Left colon (tissue), 2 donors: ENCODE results near the gene GDPD5. TPM values are rescaled to one million over a fixed set of nuclear protein-coding genes. Genes with fewer than 3 reads are reported as not detected.

Experiments
- ATAC-seq: fragments of 200-7000 bp; cut with Tn5 transposase; one replicate; pipeline ENCODE4 v1.9.1; 2020; ENCODE audit warnings: mild to moderate bottlenecking, moderate library complexity
- DNase-seq, 2 donors: peaks; one replicate each; pipeline ENCODE4 v3.0.0-alpha.2; 2020
- intact Hi-C, 2 donors: fragments of 100-400 bp; cut with DNase I in 1 of 2; cut with micrococcal nuclease in 1 of 2; formaldehyde crosslinking; loops; one replicate each; pipeline versions ENCODE4 v1.11.2 to v1.14.0; 2022; cut with DNase I, micrococcal nuclease
- total RNA-seq, 2 donors: library from RNA; stranded (reverse); fragmentation: NEBNext Ultra II Directional; extraction: Animal tissue kit (Norgen Biotek cat#: 25700); gene quantifications; one replicate each; pipeline ENCODE4 v1.2.1, GENCODE V29; 2021
- donor health status: DM: no; HTN: no; CAD: no.
- donor health status: DM: yes; HTN: yes; CAD: no.

The GDPD5 gene
- total RNA-seq, 2 donors from 2014 or later = 3.3 to 4.0 TPM

- ATAC-seq (no peak), DNase-seq (no peak)
- intact Hi-C loops = no loop called here
These were observed 44.4 kb downstream of the GDPD5 start for GRCh38 chr11:75481223-75481921.

DNA sequence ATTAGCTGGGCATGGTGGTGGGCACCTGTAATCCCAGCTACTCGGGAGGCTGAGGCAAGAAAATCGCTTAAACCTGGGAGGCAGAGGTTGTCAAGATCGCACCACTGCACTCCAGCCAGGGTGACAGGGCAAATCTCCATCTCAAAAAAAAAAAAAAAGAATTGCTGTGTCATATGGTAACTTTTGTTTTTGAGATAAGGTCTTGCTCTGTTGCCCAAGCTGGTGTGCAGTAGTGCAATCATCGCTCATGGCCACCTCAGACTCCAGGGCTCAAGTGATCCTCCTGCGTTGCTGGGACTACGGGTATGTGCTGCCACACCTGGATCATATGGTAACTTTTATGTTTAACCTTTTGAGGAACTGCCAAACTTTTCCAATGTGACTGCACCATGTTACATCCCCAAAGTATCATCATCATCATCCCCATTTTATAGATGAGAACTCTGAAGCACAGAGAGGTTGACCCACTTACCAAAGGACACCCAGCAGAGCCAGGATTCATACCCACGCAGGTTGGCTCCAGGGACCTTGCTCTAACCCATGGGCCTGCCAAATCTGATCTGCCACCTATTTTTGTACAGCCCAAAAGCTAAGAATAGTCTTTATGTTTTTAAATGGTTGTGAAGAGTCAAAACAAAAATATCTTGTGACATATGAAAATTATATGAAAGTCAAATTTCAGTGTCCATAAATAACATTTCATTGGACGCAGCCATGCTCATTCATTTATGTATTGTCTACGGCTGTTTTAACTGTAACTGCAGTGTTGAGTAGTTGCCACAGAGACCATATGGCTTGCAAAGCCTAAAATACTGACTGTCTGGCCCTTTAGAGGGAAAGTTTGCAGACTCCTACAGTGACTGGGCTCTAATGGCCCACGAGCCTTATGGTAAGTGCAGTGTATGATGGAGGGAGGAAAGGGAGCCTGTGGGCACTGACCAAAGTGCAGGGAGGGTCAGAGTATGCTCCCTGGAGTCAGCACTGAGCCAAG lies 45.3 kb downstream of the GDPD5 start:
- ATAC-seq = no peak
- no peak for DNase-seq
- intact Hi-C loops = no loop called here

- no peak for ATAC-seq
- no peak for DNase-seq
- intact Hi-C loops = no loop called here
These were observed 46.1 kb downstream of the GDPD5 start for GRCh38 chr11:75479597-75480145.

DNA sequence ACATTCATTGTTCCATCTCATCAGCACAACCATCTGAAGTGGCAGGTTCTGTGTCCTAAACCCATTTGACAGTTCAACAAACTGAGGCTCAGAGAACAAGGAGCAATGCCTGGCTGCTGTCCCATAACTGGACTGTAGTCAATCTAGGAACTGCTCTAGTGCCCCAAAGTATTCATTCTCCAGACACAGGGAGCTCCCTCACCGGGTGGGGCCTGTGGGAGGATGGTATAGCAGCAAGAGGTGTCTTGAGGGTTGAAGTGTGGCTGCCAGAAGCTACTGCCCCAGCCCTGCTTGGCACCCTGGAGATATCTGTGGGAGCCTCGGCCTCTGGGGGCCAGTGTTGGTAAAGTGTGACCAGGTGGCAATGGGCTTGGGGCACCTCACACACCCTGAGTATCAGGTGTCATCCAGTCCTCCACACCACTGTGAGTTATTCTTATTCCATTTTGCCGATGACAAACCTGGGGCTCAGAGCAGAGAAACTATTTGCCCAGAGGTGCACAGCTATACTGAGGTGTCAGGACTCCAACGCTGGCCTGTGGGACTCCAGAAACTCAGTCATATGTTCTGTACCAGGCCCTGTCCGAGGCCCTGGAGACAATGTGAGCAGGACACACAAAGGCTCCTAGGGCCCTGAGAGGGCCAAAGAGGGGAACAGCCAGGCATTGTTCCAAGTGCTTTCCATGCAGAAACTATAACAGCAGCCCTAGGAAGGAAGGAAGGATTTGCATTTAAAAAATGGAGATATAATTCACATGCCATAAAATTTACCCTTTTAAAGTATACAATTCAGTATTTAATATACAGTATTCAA lies 46.8 kb downstream of the GDPD5 start:
- DNase-seq (no peak), ATAC-seq (no peak)
- intact Hi-C loops = no loop called here

- ATAC-seq = no peak
- no peak for DNase-seq
- intact Hi-C loops = no loop called here
These were observed 48.2 kb downstream of the GDPD5 start for GRCh38 chr11:75477614-75477935.

- DNase-seq (no peak), ATAC-seq (peak; percentile 56)
- intact Hi-C loops = no loop called here
These were observed 48.8 kb downstream of the GDPD5 start for GRCh38 chr11:75476739-75477613.

DNA sequence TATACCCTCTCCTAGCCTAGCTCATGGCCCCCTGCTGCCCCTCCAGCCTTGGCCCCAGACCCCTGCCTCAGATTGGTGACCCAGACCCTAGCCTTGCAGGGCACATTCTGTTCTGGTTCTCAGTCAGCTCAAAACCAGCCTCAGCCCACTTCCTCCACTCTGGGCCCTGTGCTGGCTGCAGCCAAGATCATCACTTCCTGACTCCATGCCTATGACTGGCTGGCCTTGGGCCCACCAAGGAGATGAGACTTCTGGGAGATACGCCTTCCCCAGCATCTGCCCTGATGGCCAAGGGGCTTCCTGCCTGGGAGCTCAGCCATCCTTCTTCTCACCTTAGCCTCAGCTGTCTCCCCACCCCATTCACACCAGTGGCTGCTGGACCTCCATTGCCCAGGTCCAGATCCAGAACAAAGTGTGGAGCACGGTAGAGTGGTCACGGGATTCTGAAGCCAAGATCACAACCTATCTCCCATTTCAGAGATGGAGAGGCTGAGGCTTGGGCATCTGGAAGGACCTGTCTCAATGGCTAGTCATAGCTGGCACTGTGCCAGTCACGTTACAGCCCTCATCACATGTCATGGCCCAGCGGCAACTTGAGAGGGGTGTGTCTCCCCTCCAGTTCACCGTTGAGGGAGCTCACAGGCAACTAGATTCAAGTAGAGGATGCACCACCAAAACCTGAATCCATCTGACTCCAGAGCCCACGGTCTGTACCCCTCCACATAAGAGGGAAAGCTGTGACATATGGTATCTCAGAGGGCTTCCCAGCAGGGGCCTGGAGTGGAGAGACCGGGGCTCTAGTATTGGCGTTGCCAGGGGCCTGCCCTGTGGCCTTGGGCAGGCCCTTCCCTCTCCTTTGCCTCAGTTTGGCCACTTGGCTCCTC lies 49.7 kb downstream of the GDPD5 start:
- intact Hi-C loops = no loop called here
- DNase-seq (peak; percentile 41 to 50), ATAC-seq (peak; percentile 46)

DNA sequence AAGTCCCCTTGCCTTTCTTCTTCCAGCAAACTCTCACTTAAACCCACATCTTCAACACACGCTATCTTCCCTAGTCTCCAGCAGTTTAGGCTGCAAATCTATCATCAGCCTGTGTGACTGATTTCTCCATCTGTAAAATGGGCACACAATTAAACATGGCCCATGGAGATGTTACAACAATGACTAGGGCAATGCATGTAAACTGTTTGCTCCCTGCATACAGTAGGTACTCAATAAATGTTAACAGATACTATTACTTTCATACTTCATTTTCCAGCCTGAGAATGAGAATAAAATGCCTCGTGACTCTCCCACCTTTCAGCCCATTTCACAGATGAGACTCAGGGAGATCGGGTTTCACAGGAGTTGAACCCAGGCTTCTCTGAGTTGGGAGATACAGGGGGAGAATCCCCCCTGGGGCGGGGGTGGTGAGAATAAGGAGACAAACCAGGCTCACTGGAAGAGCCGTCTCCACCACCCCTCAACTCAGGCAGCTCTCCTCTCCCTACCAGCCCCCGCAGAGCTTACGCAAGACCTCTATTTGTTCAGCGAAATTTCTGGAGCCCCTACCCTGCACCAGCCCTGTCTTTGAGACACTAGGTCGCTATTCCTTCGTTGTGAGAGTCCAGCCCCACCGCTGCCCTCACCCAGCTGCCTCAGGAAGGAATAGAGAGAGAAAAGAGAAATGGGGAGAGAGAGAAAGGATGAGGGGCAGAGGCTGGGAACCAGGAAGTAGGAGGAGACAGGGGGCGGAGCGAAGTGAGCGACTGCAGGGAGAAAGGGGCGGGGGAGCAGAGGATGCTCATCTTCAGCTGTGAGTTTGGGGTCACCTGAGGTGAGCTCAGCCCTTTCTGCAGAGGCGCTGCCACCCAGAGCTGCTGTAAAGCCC lies 50.6 kb downstream of the GDPD5 start:
- intact Hi-C loops = no loop called here
- no peak for ATAC-seq
- peak; percentile 52 to 63 for DNase-seq

GRCh38 chr11:75474240-75474639 lies 51.5 kb downstream of the GDPD5 start:
- DNase-seq (no peak), ATAC-seq (no peak)
- intact Hi-C loops = no loop called here

GRCh38 chr11:75473684-75474083 lies 52.1 kb downstream of the GDPD5 start:
- no peak for DNase-seq
- intact Hi-C loops = no loop called here

DNA sequence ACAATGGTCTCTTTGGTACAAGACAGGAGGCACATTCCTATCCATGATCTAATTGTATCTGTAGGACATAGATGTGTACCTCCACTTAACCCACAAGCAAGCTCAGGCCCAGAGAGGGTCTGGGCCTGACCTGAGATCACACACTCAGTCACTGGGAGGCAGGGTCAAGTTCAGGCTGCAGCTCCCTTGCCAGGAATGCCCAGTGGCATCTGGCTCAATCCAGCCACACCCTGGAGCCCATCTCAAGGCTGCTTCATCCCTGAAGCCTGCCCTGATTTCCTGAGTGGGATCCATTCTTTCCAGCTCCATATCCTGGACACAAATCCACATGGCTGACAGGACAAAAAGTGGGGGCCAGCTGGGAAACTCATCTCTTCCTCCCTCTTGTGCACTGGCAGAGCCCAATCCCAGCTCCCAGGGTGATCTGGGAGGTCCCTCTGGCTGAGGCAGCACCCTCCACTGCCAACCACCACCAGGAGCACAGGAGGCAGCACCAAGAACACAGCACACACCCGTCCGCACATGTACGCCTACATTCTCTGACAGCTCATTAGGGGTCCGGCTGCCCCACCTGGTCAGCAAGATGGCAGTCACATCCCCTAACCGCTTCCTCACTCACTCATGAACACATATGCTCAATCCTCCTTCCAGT lies 53.5 kb downstream of the GDPD5 start:
- ATAC-seq = no peak
- intact Hi-C loops = no loop called here
- no peak for DNase-seq

More at GRCh38 chr11:75473684-75474083, 52.1 kb downstream of the GDPD5 start:
- ATAC-seq = no peak

DNA sequence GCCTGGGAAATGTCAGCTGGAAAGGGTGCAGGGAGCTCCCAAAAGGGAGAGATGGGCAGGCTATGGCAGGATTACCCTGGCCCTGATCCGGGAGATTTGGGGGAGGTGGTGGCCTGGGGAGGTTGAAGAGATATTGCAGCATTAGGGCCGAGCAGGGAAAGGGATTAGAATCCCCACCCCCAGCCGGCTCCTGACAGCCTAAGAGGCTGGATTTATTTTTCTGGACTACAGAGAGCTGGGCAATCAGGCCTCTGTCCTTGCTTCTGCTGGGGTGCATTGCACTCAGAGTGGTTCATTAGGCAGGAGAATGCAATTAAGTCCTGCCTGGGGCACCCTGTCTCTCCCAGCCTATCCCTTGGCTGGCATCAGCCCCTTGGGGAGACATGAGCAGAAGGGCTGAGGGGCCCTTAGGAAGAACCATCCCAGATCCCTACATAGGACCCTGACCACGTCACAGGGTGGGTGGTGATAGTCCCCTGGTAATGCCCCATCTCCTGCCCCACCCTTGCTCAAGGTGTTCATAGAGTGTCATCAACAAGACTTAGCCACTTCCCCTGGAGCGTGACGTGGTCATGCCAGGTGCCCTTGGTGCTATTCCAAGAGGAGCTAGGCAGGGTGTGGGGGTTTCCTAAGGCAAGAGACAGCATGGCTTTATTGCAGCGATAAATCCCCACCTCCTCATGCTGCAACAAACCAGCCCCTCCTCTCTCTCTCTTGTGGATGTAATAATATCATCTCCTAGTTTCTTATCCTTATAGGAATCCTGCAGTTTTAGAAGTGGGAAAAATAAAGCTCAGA lies 54.4 kb downstream of the GDPD5 start:
- DNase-seq = no peak
- intact Hi-C loops = no loop called here
- ATAC-seq = no peak

GRCh38 chr11:75470476-75471080 lies 55.2 kb downstream of the GDPD5 start:
- intact Hi-C loops = no loop called here
- DNase-seq (no peak), ATAC-seq (no peak)

DNA sequence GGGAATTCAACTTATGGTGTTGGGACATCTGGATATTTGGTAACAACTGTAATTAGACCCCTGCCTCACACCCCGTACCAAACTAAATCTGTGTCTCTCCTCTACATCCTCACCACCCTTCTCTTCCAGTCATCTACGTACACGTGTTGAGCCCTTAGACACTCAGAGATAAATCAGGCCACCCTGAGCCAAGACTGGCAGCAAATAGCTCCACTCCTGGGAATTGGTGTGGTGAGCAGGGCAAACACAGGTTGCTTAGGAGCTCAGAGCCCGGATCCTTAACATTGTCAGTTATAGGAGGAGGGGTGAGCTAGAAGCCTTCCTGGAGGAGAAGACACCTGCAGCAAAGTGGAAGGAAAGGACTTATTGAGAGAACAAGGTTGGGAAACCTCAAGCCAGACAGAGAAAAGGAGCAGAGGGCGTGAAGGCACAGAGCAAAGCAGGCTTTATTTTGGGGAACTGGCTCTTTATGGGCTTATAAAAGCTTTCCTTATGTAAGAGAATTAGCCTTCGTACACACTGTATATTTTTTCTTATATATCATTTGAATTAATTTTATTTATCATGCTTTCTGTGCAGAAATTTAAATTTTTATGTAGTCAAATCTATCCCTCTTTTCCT lies 55.8 kb downstream of the GDPD5 start:
- intact Hi-C loops = no loop called here
- ATAC-seq (no peak), DNase-seq (no peak)
